ENCODE measurements around the gene DHX35.

DHX35 gene

GRCh38 chr20:38962044-38962927, at the start of gene DHX35:
TSS of gene DHX35 (plus strand) at chr20:38962344. CDS start at chr20:38962368, 24 bp downstream.
- peak; percentile 96 to 97 for DNase-seq (ENCODE audit: low read depth in 2 of 2, low spot score in 1 of 2)

DNA sequence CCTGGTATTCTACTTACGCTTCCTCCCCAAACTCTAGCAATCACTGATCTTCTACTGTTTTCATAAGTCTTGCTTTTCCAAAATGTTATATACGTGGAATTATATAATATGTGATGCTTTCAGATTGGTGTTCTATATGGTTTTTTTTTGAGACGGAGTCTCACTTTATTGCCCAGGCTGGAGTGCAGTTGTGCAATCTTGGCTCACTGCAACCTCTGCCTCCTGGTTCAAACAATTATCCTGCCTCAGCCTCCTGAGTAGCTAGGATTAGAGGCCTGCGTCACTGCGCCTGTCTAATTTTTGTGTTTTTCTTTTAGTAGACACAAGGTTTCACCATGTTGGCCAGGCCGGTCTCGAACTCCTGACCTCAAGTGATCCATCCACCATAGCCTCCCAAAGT, 46.8 kb upstream of the DHX35 start:
- DNase-seq (ENCODE audit: low read depth in 2 of 2, low spot score in 1 of 2), result no peak

GRCh38 chr20:38917657-38918056, 44.5 kb upstream of the DHX35 start:
- DNase-seq (ENCODE audit: low read depth in 2 of 2, low spot score in 1 of 2), result no peak

GRCh38 chr20:38918172-38918571, 44.0 kb upstream of the DHX35 start:
- DNase-seq (ENCODE audit: low read depth in 2 of 2, low spot score in 1 of 2), result no peak

DNA sequence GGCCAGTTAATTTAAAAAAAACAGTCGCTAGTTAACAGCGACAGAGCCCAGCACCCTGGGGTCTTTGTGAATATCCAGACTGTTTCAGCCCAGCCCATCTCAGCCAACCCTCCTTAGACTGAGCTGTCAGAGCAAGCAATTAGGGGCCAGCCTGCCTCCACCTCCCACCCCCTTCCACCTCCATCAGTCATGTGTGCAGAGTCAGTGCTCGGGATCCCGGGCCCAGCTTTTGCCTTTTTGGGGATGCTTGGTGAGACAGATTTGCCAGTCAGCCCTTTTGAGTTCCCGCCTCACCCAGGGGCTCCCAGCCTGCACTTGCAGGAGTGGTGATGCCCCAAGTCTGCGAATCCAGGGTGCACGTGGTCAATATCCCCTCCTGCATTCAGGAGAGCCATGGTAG, 42.5 kb upstream of the DHX35 start:
- DNase-seq (ENCODE audit: low read depth in 2 of 2, low spot score in 1 of 2), result no peak

DNA sequence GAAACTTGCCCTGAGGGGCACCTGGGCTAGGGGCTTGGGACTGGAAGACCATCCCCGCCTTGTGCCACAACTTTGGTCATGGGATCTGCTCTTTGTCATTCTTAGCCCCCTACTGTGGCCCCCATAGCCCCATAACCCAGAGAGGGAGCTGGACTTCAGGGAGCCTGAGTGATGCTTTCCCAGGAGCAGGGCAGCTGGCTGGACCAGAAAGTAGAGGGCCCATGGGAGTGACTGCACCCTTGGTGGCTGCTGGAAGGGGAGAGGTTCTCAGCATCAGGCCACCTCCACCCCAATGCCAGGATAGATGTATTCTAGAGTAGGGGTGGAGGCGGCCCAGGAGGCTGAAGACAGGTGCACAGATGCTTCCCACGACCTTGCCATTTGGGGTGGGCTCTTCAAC, 41.7 kb upstream of the DHX35 start:
- DNase-seq (ENCODE audit: low read depth in 2 of 2, low spot score in 1 of 2), result no peak

DNA sequence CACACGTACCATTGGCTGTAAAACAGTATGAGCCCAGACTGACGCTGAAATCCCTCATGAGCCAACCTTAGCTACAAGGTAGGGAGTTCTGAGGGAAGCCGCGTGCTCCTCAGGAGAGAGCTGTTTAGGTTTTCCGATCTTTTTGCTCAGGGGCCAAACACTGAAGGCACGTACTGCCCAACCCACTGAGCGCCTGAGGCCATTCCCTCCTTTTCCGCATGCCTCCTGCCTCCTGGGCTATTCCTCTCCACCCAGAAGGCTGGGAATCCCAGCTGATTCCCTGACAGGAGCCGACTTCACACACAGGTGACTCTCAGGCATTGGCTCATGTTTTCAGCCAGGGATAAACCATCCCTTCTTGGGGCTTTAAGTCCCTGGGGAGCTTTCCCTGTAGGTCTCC, 41.3 kb upstream of the DHX35 start:
- DNase-seq (ENCODE audit: low read depth in 2 of 2, low spot score in 1 of 2), result no peak

DNA sequence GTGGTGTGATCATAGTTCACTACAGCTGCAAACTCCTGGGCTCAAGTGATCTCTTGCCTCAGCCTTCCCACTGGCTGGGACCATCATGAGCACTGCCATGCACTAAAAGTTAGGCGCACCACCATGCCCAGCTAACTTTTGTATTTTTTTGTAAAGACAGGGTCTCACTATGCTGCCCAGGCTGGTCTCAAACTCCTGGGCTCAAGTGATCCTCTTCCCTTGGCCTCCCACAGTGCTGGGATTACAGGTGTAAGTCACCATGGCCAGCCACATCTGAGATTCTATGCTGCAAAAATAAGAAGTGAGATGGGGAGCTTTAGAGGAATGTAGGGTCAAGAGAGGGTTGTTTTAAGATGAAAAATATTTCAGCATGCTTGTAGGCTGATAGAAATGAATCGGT, 37.4 kb upstream of the DHX35 start:
- DNase-seq (ENCODE audit: low read depth in 2 of 2, low spot score in 1 of 2), result no peak

DNA sequence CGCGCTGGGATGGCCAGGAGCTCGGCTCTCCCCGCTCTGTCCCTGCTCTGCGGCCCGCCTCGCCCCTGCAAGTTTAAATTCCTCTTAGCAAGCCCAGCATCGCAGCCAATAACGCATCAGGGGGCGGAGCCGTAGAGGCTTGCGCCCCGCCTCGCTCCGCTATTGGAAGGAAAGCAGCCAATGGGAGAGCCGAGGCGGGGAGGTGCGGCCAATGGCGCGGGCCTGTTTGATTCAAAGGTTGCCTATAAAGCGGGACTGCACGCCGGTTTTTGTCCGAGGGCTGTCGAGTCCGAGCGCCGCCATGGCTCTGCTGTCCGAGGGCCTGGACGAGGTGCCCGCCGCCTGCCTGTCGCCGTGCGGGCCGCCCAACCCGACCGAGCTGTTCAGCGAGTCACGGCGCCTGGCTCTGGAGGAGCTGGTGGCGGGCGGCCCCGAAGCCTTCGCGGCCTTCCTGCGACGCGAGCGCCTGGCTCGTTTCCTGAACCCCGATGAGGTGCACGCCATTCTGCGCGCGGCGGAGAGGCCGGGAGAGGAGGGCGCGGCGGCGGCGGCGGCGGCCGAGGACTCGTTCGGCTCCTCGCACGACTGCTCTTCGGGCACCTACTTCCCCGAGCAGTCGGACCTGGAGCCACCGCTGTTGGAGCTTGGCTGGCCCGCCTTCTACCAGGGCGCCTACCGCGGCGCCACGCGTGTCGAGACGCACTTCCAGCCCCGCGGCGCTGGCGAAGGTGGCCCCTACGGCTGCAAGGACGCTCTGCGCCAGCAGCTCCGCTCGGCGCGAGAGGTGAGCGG, 35.8 kb upstream of the DHX35 start, which contains the start of gene FAM83D:
Gene FAM83D (plus strand): TSS at position 276 of the 792 bp plus-strand sequence. CDS start 26 bp downstream, at position 302.
- DNase-seq (ENCODE audit: low read depth in 2 of 2, low spot score in 1 of 2), result peak; percentile 75 to 82

DNA sequence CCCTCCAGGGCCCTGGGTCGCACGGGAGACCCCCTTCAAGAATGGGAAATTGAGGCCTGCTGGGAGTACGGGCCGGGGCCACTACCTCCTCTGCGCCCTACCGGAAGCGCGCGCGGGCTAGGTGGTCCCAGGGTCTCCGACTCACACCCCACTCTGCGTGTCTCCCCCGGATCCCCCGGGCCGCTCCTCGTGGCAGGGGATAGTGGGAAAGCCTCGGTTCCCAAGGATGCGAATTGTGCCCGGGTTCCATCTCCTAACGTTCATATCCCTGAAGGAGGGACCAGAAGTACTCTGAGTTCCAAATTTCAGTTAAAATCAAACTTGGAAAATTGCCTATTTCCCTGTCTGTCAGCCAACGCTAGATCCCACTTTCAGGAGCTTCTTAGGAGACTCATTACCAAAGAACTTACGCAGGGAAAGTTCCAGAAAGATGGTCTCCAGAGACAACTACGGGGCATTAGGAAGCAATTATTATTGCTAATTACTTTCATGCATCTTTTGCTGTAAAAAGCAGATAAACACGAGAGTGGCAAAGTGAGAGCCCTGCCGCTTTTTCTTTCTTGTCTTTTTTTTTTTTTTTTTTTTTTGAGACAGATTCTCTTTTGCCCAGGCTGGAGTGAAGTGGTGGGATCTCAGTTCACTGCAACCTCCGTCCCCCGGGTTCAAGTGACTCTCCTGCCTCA, 35.1 kb upstream of the DHX35 start:
- DNase-seq (ENCODE audit: low read depth in 2 of 2, low spot score in 1 of 2), result no peak

DNA sequence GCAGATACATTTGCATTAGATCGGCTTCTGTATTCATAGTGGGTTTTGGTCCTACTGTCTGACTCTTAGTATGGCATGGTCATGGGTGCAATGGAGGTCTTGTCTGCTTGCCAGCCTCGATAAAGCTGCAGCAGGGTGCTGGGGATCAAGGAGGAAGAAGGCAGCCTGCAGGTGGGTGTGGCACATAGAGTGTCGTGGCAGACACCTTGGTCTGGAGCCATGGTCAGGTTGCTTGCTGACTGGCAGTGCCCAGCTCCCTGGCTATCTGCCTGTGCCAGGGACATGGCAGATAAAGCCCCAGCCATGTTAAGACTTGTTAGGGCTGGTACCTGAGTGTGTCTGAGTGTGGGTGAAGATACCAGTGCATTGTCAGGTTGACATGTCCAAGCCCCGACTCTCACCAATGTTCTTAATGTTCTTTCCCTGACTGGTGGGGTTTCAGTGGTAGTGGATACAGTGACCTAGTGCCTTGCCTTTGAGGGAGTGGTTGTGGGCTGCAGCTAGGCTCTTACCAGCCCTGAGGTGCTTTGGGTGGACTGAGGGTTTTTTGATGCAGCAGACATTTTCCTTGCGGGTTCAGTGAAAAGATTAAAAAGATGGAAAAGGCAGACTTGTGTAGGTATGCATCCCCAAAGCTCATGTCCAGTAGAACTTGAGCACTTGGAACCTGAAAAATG, 34.1 kb upstream of the DHX35 start:
- DNase-seq (ENCODE audit: low read depth in 2 of 2, low spot score in 1 of 2), result no peak

GRCh38 chr20:38930242-38930569, 31.9 kb upstream of the DHX35 start:
- no peak for DNase-seq (ENCODE audit: low read depth in 2 of 2, low spot score in 1 of 2)

DNA sequence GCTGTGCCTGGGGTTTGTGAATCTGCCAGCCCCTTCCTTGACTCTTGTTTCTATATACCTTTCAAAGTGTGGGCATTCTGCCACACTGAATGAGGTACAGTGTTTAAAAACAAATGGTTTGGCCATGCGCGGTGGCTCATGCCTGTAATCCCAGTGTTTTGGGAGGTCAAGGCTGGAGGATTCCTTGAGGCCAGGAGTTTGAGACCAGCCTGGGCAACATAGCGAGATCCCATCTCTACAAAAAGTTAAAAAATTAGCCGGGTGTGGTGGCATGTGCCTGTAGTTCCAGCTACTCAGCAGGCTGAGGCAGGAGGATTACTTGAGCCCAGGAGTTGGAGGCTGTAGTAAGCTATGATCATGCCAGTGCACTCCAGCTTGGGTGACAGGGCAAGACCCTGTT, 30.2 kb upstream of the DHX35 start:
- DNase-seq (ENCODE audit: low read depth in 2 of 2, low spot score in 1 of 2), result no peak

GRCh38 chr20:38932457-38933120, 29.6 kb upstream of the DHX35 start:
- no peak for DNase-seq (ENCODE audit: low read depth in 2 of 2, low spot score in 1 of 2)

DNA sequence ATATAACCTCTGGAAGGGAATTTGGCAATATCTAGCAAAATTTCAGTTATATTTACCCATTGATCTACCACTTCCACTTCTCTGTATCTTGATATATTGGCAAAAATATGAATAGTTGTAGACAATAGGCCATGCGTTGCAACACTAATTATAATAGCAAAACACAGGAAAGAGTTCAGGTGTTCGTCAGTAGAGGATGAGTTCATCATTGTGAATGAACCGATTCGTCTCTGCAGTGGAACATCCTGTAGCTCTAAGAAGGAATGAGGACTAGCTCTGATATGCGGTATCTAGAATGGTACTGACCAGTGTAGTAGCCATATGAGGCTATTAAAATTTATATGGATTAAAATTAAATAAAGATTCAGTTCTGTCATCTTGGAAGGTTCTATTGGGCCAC, 27.6 kb upstream of the DHX35 start:
- DNase-seq (ENCODE audit: low read depth in 2 of 2, low spot score in 1 of 2), result no peak

- no peak for DNase-seq (ENCODE audit: low read depth in 2 of 2, low spot score in 1 of 2)
These were observed 26.9 kb upstream of the DHX35 start for GRCh38 chr20:38935285-38935684.

GRCh38 chr20:38935967-38936407, 26.2 kb upstream of the DHX35 start:
- no peak for DNase-seq (ENCODE audit: low read depth in 2 of 2, low spot score in 1 of 2)

- DNase-seq (ENCODE audit: low read depth in 2 of 2, low spot score in 1 of 2), result no peak
These were observed 25.1 kb upstream of the DHX35 start for GRCh38 chr20:38937000-38937399.

DNA sequence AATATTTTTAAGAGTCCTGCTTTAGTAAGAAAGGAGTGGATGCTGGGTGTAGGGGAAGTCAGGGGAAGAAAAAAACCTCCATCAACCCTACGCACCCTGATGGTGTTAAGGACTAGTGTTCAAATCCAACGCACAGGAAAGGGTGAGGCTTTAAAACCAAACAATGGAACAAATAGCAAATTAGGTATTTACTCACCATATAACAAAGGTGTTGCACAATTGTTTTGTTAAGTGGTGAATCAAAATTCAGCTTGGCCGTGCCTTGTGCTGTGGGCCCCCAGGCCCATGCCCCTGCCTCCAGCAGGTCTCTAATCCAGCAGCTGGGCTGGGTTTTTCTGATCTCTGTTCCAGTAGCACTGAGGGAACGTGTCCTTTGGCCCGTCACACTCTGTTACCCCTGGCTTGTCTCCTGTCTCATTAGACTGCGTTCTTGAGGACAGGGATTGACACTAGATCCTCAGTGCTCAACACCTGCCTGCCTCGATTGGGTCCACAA, 24.1 kb upstream of the DHX35 start:
- DNase-seq (ENCODE audit: low read depth in 2 of 2, low spot score in 1 of 2), result no peak

GRCh38 chr20:38939686-38940085, 22.5 kb upstream of the DHX35 start:
- DNase-seq (ENCODE audit: low read depth in 2 of 2, low spot score in 1 of 2), result no peak
